Measurements from ENCODE around the gene ACTG1. TPM values are rescaled to one million over a fixed set of nuclear protein-coding genes. Genes with fewer than 3 reads are reported as not detected.

Gene ACTG1
- total RNA-seq, 2 experiments from 2014 or later, result 1,296 to 1,318 TPM

DNA sequence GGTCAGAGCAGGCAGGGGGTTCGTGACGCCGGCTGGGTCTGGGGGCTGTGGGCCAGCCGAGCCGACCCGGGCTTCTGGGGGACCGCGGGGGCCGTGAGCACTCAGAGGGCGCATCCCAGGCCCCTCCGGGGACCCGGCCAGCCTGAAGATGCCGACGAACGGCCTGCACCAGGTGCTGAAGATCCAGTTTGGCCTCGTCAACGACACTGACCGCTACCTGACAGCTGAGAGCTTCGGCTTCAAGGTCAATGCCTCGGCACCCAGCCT lies 15.7 kb upstream of the ACTG1 start:
- CTCF ChIA-PET, result no interaction called here
- Mint-ChIP-seq H3K4me1 (ENCODE audit: low read depth) (no peaks in the 10 kb centered on the region), H3K27ac (no peak overlapping the region), H3K36me3 (ENCODE audit: low read depth) (no peaks in the 10 kb centered on the region), H3K27me3 (peaks cover 9% of the 10 kb centered on the region), H3K9me3 (no peaks in the 10 kb centered on the region), H3K4me3 (no peak overlapping the region)
- peaks cover 14 to 27% of the 10 kb centered on the region in 2 experiments for H3K27me3 ChIP-seq (ENCODE audit: control insufficient read depth in 1 of 2, insufficient read depth in 2 of 2, low read length in 2 of 2)
- H3K27ac ChIP-seq (ENCODE audit: low read depth in 1 of 2, low read length in 2 of 2), result no peak overlapping the region
- DNase-seq (no peak), ATAC-seq (ENCODE audit: poor library complexity) (no peak)
- no peaks in the 10 kb centered on the region for H3K36me3 ChIP-seq (ENCODE audit: insufficient read depth, low read length)
- TF ChIP-seq CTCF (IDR thresholded peaks at IDR 0.05), result no peak
- intact Hi-C loops (cut with DNase I, micrococcal nuclease), result no loop called here
- POLR2A ChIA-PET, result no interaction called here
- no peaks in the 10 kb centered on the region for H3K4me1 ChIP-seq (ENCODE audit: insufficient read depth, low read length)
- peaks cover 0 to 13% of the 10 kb centered on the region in 2 experiments for H3K9me3 ChIP-seq (ENCODE audit: control insufficient read depth in 1 of 2, insufficient read depth in 1 of 2, low read length in 2 of 2)
- no peak overlapping the region for H3K4me3 ChIP-seq (ENCODE audit: low read length)

GRCh38 chr17:81527591-81528383 lies 15.2 kb upstream of the ACTG1 start, which contains the start of gene FSCN2:
TSS of gene FSCN2 (plus strand) at chr17:81528377. CDS start at chr17:81528532, 155 bp downstream.
- DNase-seq (no peak), ATAC-seq (ENCODE audit: poor library complexity) (no peak)
- Histone ChIP-seq H3K4me1 (ENCODE audit: insufficient read depth, low read length) (no peaks in the 10 kb centered on the region), H3K9me3 (ENCODE audit: control insufficient read depth in 1 of 2, insufficient read depth in 1 of 2, low read length in 2 of 2) (peaks cover 0 to 10% of the 10 kb centered on the region in 2 experiments), H3K4me3 (ENCODE audit: low read length) (no peak within 1 kb of the TSS), H3K27ac (ENCODE audit: low read depth in 1 of 2, low read length in 2 of 2) (no peak within 1 kb of the TSS), H3K36me3 (ENCODE audit: insufficient read depth, low read length) (no peaks in the 10 kb centered on the region), H3K27me3 (ENCODE audit: control insufficient read depth in 1 of 2, insufficient read depth in 2 of 2, low read length in 2 of 2) (peaks cover 17 to 25% of the 10 kb centered on the region in 2 experiments)
- intact Hi-C loops (cut with DNase I, micrococcal nuclease), result no loop called here
- H3K27me3 Mint-ChIP-seq, result peaks cover 6% of the 10 kb centered on the region
- no peaks in the 10 kb centered on the region for H3K36me3 Mint-ChIP-seq (ENCODE audit: low read depth)
- no peak within 1 kb of the TSS for H3K4me3 Mint-ChIP-seq
- no peak for TF ChIP-seq CTCF (IDR thresholded peaks at IDR 0.05)
- no peaks in the 10 kb centered on the region for H3K9me3 Mint-ChIP-seq
- POLR2A ChIA-PET, result no interaction called here
- CTCF ChIA-PET, result no interaction called here
- H3K4me1 Mint-ChIP-seq (ENCODE audit: low read depth), result no peaks in the 10 kb centered on the region
- no peak within 1 kb of the TSS for H3K27ac Mint-ChIP-seq

GRCh38 chr17:81526662-81527571 lies 14.3 kb upstream of the ACTG1 start:
- peaks cover 0 to 8% of the 10 kb centered on the region in 2 experiments for H3K9me3 ChIP-seq (ENCODE audit: control insufficient read depth in 1 of 2, insufficient read depth in 1 of 2, low read length in 2 of 2)
- CTCF ChIA-PET, result no interaction called here
- H3K36me3 Mint-ChIP-seq (ENCODE audit: low read depth), result no peaks in the 10 kb centered on the region
- peaks cover 6% of the 10 kb centered on the region for H3K27me3 Mint-ChIP-seq
- H3K4me1 Mint-ChIP-seq (ENCODE audit: low read depth), result no peaks in the 10 kb centered on the region
- intact Hi-C loops (cut with DNase I, micrococcal nuclease), result no loop called here
- ATAC-seq (ENCODE audit: poor library complexity), result no peak
- H3K36me3 ChIP-seq (ENCODE audit: insufficient read depth, low read length), result no peaks in the 10 kb centered on the region
- POLR2A ChIA-PET, result no interaction called here
- no peak overlapping the region for H3K27ac Mint-ChIP-seq
- no peaks in the 10 kb centered on the region for H3K4me1 ChIP-seq (ENCODE audit: insufficient read depth, low read length)
- no peaks in the 10 kb centered on the region for H3K9me3 Mint-ChIP-seq
- peaks cover 17 to 24% of the 10 kb centered on the region in 2 experiments for H3K27me3 ChIP-seq (ENCODE audit: control insufficient read depth in 1 of 2, insufficient read depth in 2 of 2, low read length in 2 of 2)
- DNase-seq, result no peak
- no peak overlapping the region for H3K4me3 ChIP-seq (ENCODE audit: low read length)
- TF ChIP-seq CTCF (IDR thresholded peaks at IDR 0.05), result no peak
- no peak overlapping the region for H3K4me3 Mint-ChIP-seq
- no peak overlapping the region for H3K27ac ChIP-seq (ENCODE audit: low read depth in 1 of 2, low read length in 2 of 2)

Measured in CD4-positive, alpha-beta T cell (primary cell).